BLaER1 treated with 17β-estradiol and CSF1 and Interleukin-3, amounts not matched to agents 10 nM and 100 nM (cell line): ENCODE data around the gene ZNF576.

Source experiments
- H3K27ac ChIP-seq, 11 experiments: shearing (Covaris generic); formaldehyde crosslinking; 2 replicates each; pipeline ENCODE4 v1.8.1; 2022
- H3K27me3 ChIP-seq, 11 experiments: shearing (Covaris generic); formaldehyde crosslinking; 2 replicates each; pipeline ENCODE4 v1.8.1; 2022
- H3K36me3 ChIP-seq, 11 experiments: shearing (Covaris generic); formaldehyde crosslinking; 2 replicates each; pipeline ENCODE4 v1.8.1; 2022
- H3K4me1 ChIP-seq, 10 experiments: shearing (Covaris generic); formaldehyde crosslinking; 2 replicates each; pipeline ENCODE4 v1.8.1; 2022
- H3K4me2 ChIP-seq, 11 experiments: shearing (Covaris generic); formaldehyde crosslinking; 2 replicates each; pipeline ENCODE4 v1.8.1; 2022
- H3K4me3 ChIP-seq, 10 experiments: shearing (Covaris generic); formaldehyde crosslinking; 2 replicates each; pipeline ENCODE4 v1.8.1; 2022
- H3K9ac ChIP-seq, 11 experiments: shearing (Covaris generic); formaldehyde crosslinking; 2 replicates each; pipeline ENCODE4 v1.8.1; 2022
- H3K9me3 ChIP-seq, 11 experiments: shearing (Covaris generic); formaldehyde crosslinking; replicated peaks in 1 of 11; 2 replicates each; pipeline ENCODE4 v1.8.1; 2022
- H4K20me1 ChIP-seq, 11 experiments: shearing (Covaris generic); formaldehyde crosslinking; 2 replicates each; pipeline ENCODE4 v1.8.1; 2022
- Cebpa-rat ChIP-seq, 11 experiments: shearing (Covaris generic); IDR thresholded peaks; 2 replicates each; pipeline ENCODE4 v1.8.1; 2022

The ZNF576 gene

DNA sequence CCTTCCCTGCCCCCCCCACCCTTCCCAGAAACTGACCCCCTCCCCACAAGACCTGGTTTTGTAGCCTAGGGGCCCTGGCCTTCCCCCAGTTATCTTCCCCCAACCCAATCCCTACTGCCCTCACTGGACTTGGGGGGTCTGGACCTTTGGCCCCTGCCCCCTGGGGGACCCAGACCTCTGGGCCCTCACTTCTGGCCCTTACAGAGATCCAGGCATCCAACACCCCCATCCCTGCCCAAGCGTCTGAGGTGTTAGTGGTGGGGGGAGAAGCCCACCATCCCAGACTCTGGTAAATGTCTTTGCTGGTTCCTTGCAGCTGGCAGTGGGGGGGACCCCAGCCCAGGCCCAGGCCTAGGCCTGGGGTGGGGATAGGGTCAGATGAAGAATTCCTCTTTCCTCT, 26.6 kb downstream of the ZNF576 start:
- H3K4me3 ChIP-seq = no peak overlapping the region
- H3K4me1 ChIP-seq = peaks cover 15 to 31% (median 24%) of the 10 kb centered on the region in 10 experiments
- H4K20me1 ChIP-seq = no peaks in the 10 kb centered on the region
- no peaks in the 10 kb centered on the region for H3K27me3 ChIP-seq
- H3K9ac ChIP-seq = no peak overlapping the region
- H3K9me3 ChIP-seq = no peaks in the 10 kb centered on the region
- peaks cover 0 to 42% (median 25%) of the 10 kb centered on the region in 11 experiments; a peak in 15 of 22 replicates for H3K36me3 ChIP-seq
- H3K27ac ChIP-seq = no peak overlapping the region
- no peak for TF ChIP-seq Cebpa-rat (IDR thresholded peaks at IDR 0.05)
- no peak overlapping the region for H3K4me2 ChIP-seq

DNA sequence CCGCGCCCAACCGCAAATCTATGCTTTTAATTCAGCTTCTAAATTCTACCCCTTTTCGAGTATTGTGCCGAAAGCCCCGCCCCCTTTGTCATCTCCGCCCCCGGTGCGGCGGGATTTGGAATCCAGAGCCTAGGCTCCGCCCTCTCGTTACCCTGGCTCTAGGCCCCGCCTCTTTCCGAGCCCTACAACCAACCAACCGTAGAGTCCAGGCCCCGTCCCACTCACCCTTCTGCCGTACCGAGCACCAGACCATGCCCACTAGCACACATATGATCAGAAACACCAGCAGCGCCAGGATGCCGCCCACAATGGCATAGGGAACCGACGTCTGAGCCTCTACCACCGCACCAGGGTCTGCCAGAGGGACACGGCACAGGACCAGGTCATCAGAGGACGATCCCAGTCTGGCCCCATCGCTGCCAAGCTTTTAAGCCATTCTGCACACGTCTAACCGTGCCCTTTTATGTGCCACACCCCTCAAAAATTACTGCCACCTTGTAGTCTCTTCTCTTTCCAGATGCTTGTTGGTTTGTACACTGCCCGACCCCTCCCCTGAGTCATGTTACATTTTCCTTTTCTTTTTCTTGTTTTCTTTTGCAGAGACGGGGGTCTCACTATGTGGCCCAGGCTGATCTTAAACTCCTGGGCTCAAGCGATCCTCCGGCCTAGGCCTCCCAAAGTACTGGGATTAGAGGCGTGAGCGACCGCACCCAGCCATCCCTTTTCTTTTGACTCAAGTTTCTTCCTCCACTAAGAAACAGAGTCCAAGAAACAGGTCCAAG, 27.7 kb downstream of the ZNF576 start:
- H3K9ac ChIP-seq = no peak overlapping the region
- H3K9me3 ChIP-seq = no peaks in the 10 kb centered on the region
- H4K20me1 ChIP-seq = no peaks in the 10 kb centered on the region
- no peak overlapping the region for H3K4me3 ChIP-seq
- no peak overlapping the region for H3K27ac ChIP-seq
- TF ChIP-seq Cebpa-rat (IDR thresholded peaks at IDR 0.05) = no peak
- peaks cover 0 to 42% (median 25%) of the 10 kb centered on the region in 11 experiments; a peak in 15 of 22 replicates for H3K36me3 ChIP-seq
- peaks cover 8 to 22% (median 15%) of the 10 kb centered on the region in 10 experiments for H3K4me1 ChIP-seq
- H3K27me3 ChIP-seq = no peaks in the 10 kb centered on the region
- H3K4me2 ChIP-seq = no peak overlapping the region

DNA sequence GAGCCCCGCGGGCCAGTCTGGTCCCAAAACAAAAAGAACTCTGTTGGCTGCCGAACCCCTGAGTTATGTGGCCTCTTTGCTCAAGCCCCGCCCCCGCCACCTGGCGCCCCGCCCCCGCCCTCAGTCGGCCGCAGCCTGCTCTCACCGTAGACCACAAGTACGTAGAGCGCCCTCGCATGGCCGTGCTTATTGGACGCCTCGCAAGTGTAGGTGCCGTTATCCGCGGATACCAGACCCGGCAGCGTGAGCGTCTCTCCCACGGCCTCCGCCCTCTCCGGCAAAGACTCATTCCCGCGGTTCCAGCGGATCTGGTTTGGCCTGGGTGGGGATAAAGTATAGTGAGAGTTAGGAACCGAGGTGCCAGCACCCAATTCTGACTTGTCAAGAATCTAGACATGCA, 28.5 kb downstream of the ZNF576 start:
- H3K4me3 ChIP-seq = no peak overlapping the region
- H3K27me3 ChIP-seq = no peaks in the 10 kb centered on the region
- peaks cover 0 to 42% (median 25%) of the 10 kb centered on the region in 11 experiments; a peak in 15 of 22 replicates for H3K36me3 ChIP-seq
- peaks cover 7 to 21% (median 14%) of the 10 kb centered on the region in 10 experiments for H3K4me1 ChIP-seq
- no peaks in the 10 kb centered on the region for H4K20me1 ChIP-seq
- no peak for TF ChIP-seq Cebpa-rat (IDR thresholded peaks at IDR 0.05)
- no peak overlapping the region for H3K9ac ChIP-seq
- H3K27ac ChIP-seq = no peak overlapping the region
- no peaks in the 10 kb centered on the region for H3K9me3 ChIP-seq
- no peak overlapping the region for H3K4me2 ChIP-seq

DNA sequence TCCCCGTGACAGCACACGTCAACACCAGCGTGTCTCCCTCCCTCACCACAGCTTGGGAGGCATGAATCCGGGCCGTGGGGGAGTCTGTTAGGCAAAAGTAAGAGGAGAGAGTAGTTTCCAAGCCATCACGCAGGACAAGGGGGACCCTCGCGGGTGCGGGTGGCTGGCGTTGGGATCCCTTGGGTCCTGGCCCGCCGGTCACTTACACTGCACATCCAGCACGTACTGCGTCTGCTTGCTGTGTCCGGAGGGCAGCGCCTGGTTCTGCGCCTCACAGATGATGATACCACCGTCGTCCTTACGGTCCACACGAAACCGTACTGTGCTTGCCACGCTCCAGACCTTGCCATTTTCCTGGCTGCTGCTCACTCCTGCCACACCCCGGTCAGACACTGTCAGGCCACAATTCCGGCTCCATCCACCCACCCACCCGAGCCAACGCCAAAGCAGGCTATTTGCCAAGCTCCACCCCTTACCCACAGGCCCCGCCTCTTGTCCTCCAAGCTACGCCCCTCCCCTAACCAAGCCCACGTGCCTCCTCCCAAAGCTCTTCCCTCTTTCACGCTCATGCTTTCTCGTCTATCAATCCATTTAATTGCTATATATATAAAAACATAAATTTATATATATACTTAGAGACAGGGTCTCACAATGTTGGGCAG, 29.7 kb downstream of the ZNF576 start:
- no peak overlapping the region for H3K27ac ChIP-seq
- TF ChIP-seq Cebpa-rat (IDR thresholded peaks at IDR 0.05) = no peak
- H3K4me2 ChIP-seq = no peak overlapping the region; a peak in 1 of 22 replicates

DNA sequence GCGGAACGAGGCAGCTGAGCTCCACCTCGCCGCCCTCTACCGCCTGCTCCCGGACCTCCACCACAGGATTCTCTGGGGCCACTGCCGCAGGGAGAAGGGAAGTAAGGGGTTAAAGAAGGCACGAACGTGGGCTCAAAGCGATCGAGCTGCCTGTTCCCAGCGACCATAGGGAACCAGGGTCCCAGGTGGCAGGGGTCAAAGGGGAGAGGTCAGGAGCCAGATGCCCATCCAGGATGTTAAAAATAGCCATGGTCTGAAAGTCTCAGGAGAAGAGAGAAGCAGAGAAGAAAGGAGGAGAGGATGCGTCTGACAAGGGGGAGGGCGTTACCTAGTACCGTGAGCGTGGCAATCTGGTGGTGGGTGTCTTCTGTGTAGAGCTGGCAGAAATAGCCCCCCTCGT, 30.4 kb downstream of the ZNF576 start:
- no peak overlapping the region for H3K4me2 ChIP-seq
- H3K27ac ChIP-seq = no peak overlapping the region
- no peaks in the 10 kb centered on the region for H3K9me3 ChIP-seq
- no peaks in the 10 kb centered on the region for H4K20me1 ChIP-seq
- no peak overlapping the region for H3K4me3 ChIP-seq
- peaks cover 0 to 42% (median 25%) of the 10 kb centered on the region in 11 experiments; a peak in 15 of 22 replicates for H3K36me3 ChIP-seq
- peaks cover 0 to 9% (median 3%) of the 10 kb centered on the region in 10 experiments; a peak in 4 of 20 replicates for H3K4me1 ChIP-seq
- TF ChIP-seq Cebpa-rat (IDR thresholded peaks at IDR 0.05) = no peak
- H3K27me3 ChIP-seq = no peaks in the 10 kb centered on the region
- no peak overlapping the region for H3K9ac ChIP-seq

More for the DNA sequence above, 29.7 kb downstream of the ZNF576 start:
- H3K9me3 ChIP-seq = no peaks in the 10 kb centered on the region
- no peaks in the 10 kb centered on the region for H3K27me3 ChIP-seq
- no peaks in the 10 kb centered on the region for H4K20me1 ChIP-seq
- H3K9ac ChIP-seq = no peak overlapping the region; a peak in 2 of 22 replicates
- H3K4me1 ChIP-seq = peaks cover 0 to 10% (median 4%) of the 10 kb centered on the region in 10 experiments; a peak in 9 of 20 replicates
- peaks cover 0 to 42% (median 25%) of the 10 kb centered on the region in 11 experiments; a peak in 15 of 22 replicates for H3K36me3 ChIP-seq
- H3K4me3 ChIP-seq = no peak overlapping the region

DNA sequence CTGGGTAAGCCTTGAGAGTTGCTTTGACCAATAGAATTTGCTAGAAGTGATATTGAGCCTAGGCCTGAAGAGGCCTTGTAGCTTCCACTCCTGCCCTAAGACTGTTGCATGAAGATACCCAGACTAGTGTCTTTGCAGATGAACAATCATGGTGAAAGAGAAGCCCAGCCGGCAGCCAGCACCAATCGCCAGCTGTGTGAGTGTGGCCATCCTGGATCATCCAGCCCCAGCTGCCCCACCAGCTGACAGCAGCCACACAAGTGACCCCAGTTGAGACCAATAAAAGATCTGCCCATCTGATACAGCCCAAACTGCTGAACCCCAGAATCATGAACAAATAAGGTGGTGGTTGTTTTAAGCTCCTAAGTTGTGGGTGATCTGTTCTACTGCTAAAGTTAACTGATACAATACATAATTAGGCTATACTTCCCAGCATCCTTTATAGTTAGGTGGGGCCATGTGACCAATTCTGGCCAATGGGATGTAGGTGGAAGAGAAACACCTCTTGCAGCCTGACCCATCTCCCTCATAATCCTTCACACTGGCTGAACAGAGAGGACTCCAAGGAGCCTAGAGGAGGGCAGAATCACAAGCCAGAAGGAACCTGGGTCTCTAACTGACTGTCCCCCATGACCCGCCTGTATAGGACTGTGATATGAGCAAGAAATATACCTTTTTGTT, 32.4 kb downstream of the ZNF576 start:
- Histone ChIP-seq H3K4me3 (no peak overlapping the region), H3K36me3 (peaks cover 0 to 33% (median 18%) of the 10 kb centered on the region in 11 experiments; a peak in 15 of 22 replicates), H3K27ac (no peak overlapping the region), H4K20me1 (no peaks in the 10 kb centered on the region), H3K4me2 (no peak overlapping the region), H3K4me1 (peaks cover 0 to 11% (median 3%) of the 10 kb centered on the region in 10 experiments; a peak in 4 of 20 replicates), H3K9me3 (no peaks in the 10 kb centered on the region), H3K9ac (no peak overlapping the region), H3K27me3 (no peaks in the 10 kb centered on the region)
- no peak for TF ChIP-seq Cebpa-rat (IDR thresholded peaks at IDR 0.05)

DNA sequence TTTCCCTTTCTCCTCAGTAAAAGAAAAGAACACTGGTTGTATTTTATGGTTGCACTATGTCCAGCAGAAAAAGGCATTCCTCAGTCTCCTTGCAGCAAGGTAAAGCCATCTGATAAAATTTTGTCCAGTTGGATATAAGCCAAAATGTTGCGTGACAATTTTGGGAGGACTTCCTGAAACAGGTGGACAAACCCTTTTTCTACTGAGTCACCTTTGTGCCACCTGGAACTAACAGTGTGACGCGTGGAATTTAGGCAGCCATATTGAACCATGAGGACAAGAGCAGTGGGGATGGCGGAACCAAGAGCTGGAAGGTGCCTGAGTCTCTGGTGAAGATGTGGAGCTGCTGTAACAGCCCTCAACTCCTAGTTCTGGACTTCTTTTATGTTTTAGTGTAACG, 35.1 kb downstream of the ZNF576 start:
- peaks cover 20 to 36% (median 27%) of the 10 kb centered on the region in 10 experiments for H3K4me1 ChIP-seq
- H3K27me3 ChIP-seq = no peaks in the 10 kb centered on the region
- no peak overlapping the region for H3K27ac ChIP-seq
- no peaks in the 10 kb centered on the region for H3K9me3 ChIP-seq
- H4K20me1 ChIP-seq = no peaks in the 10 kb centered on the region
- no peak overlapping the region for H3K4me3 ChIP-seq
- no peak for TF ChIP-seq Cebpa-rat (IDR thresholded peaks at IDR 0.05)
- peaks cover 0 to 12% (median 4%) of the 10 kb centered on the region in 11 experiments; a peak in 8 of 22 replicates for H3K36me3 ChIP-seq
- no peak overlapping the region for H3K9ac ChIP-seq
- H3K4me2 ChIP-seq = no peak overlapping the region

DNA sequence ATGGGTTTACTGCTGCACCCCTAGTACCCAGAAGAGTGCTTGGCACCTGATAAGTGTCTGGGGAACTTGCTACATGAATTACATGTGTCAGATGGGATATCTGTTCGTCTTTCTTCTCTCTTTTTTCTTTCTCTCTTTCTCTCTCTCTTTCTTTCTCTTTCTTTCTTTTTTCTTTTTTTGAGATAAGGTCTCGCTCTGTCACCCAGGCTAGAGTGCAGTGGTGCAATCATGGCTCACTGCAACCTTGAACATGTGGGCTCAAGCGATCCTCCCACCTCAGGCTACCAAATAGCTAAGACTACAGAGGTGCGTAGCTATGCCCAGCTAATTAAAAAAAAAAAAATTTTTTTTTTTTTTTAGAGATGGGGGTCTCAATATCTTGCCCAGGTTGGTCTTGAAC, 37.1 kb downstream of the ZNF576 start:
- Histone ChIP-seq H3K9ac (no peak overlapping the region), H3K27ac (no peak overlapping the region), H3K4me1 (peaks cover 22 to 46% (median 43%) of the 10 kb centered on the region in 10 experiments), H3K4me2 (0 out of 22 replicates have a peak overlapping the region, but pooled peaks of 2 of the 11 experiments have one; percentile 17 to 89), H3K9me3 (no peaks in the 10 kb centered on the region), H3K4me3 (no peak overlapping the region), H4K20me1 (peaks cover 0 to 2% (median 0%) of the 10 kb centered on the region in 11 experiments; a peak in 1 of 22 replicates), H3K36me3 (no peaks in the 10 kb centered on the region; a peak in 1 of 22 replicates), H3K27me3 (peaks cover 0 to 1% (median 0%) of the 10 kb centered on the region in 11 experiments; a peak in 1 of 22 replicates)
- no peak for TF ChIP-seq Cebpa-rat (IDR thresholded peaks at IDR 0.05)
